C1 segment of cervical spinal cord (tissue), 14 donors: ENCODE measurements around the gene ADGRE3.

Experiments
- DNase-seq, 14 donors: peaks; one replicate each; lab custom pipeline; 2025; lab: John Stamatoyannopoulos, UW

ADGRE3 gene

GRCh38 chr19:14674764-14675163, at the start of gene ADGRE3:
Gene ADGRE3, minus strand, starts transcription at chr19:14674844. Its CDS starts 74 bp downstream, at chr19:14674770.
- no peak for DNase-seq

GRCh38 chr19:14722127-14722526, 47.5 kb upstream of the ADGRE3 start:
- no peak for DNase-seq

- no peak for DNase-seq
These were observed 44.5 kb upstream of the ADGRE3 start for GRCh38 chr19:14719162-14719561.

- DNase-seq: no peak
These were observed 44.0 kb upstream of the ADGRE3 start for GRCh38 chr19:14718522-14719116.

- no peak for DNase-seq
These were observed 41.2 kb upstream of the ADGRE3 start for GRCh38 chr19:14715841-14716240.

- DNase-seq: no peak
These were observed 29.8 kb upstream of the ADGRE3 start for GRCh38 chr19:14704450-14704849.

- DNase-seq: no peak
These were observed 29.2 kb upstream of the ADGRE3 start for GRCh38 chr19:14703833-14704232.

- DNase-seq: no peak
These were observed 26.2 kb upstream of the ADGRE3 start for GRCh38 chr19:14700711-14701375.

- DNase-seq: no peak
These were observed 25.0 kb upstream of the ADGRE3 start for GRCh38 chr19:14699641-14700040.

GRCh38 chr19:14695471-14695870, 20.8 kb upstream of the ADGRE3 start:
- no peak for DNase-seq

GRCh38 chr19:14694641-14695266, 20.1 kb upstream of the ADGRE3 start:
- DNase-seq: no peak

GRCh38 chr19:14689598-14690503, 15.2 kb upstream of the ADGRE3 start, which contains the start of gene ZNF333:
Gene ZNF333, plus strand, starts transcription at chr19:14690048. Its CDS starts 3,444 bp downstream, at chr19:14693492.
- peak; percentile 70 to 95 (median 86) for DNase-seq

- no peak for DNase-seq
These were observed 11.8 kb upstream of the ADGRE3 start for GRCh38 chr19:14686411-14686810.

- no peak for DNase-seq
These were observed 8.8 kb upstream of the ADGRE3 start for GRCh38 chr19:14683439-14683838.

- DNase-seq: no peak
These were observed 7.4 kb upstream of the ADGRE3 start for GRCh38 chr19:14682084-14682483.

GRCh38 chr19:14678199-14678598, 3.6 kb upstream of the ADGRE3 start:
- DNase-seq: no peak

GRCh38 chr19:14677464-14677863, 2.8 kb upstream of the ADGRE3 start:
- no peak for DNase-seq

- no peak for DNase-seq
These were observed 2.1 kb upstream of the ADGRE3 start for GRCh38 chr19:14676762-14677161.

GRCh38 chr19:14673088-14673487, 1.6 kb downstream of the ADGRE3 start:
- no peak for DNase-seq

- DNase-seq: no peak
These were observed 2.3 kb downstream of the ADGRE3 start for GRCh38 chr19:14672188-14672872.

GRCh38 chr19:14670408-14670807, 4.2 kb downstream of the ADGRE3 start:
- no peak for DNase-seq
